AG04450 (cell line): Measurements from ENCODE around the gene STK40. TPM values are rescaled to one million over a fixed set of nuclear protein-coding genes. Genes with fewer than 3 reads are reported as not detected.

Source experiments
- CTCF ChIA-PET: fragments of 300-600, 350-600 bp; formaldehyde crosslinking; extraction: SDS; loops from one replicate; lab custom pipeline; 2022; ENCODE audit warnings: antibody characterized with exemption, inconsistent platforms; lab: Charles Lee
- POLR2A ChIA-PET: fragments of 350-600 bp; formaldehyde crosslinking; extraction: SDS; loops from one replicate; lab custom pipeline; 2021; ENCODE audit warnings: antibody characterized with exemption, inconsistent platforms; lab: Yijun Ruan, JAX
- DNase-seq: peaks from one replicate; pipeline ENCODE4 v3.0.0-alpha.2; 2011; ENCODE audit warnings: low read depth, low spot score
- H3K27ac ChIP-seq: one replicate; pipeline ENCODE4 v1.5.1; 2012; ENCODE audit warnings: low read depth, low read length, control low read depth
- H3K27me3 ChIP-seq: one replicate; pipeline ENCODE4 v1.6.0; 2012; ENCODE audit warnings: low read length; ENCODE audit not compliant: control insufficient read depth, insufficient read depth
- H3K4me3 ChIP-seq: 2 replicates; pipeline ENCODE4 v1.5.1; 2011; ENCODE audit warnings: mild to moderate bottlenecking, low read depth, low read length, control low read depth
- H3K9me3 ChIP-seq: 2 replicates; pipeline ENCODE4 v1.5.1; 2012; ENCODE audit warnings: low read length; ENCODE audit not compliant: control insufficient read depth, insufficient read depth
- CTCF ChIP-seq: IDR thresholded peaks from 2 replicates; pipeline ENCODE4 v1.5.1; 2011; ENCODE audit warnings: low read depth, low read length, control low read depth, inconsistent platforms
- polyA plus RNA-seq: library from polyadenylated mRNA; depleted of rRNA; stranded (reverse); fragments of >200 nt; gene quantifications from 2 replicates; pipeline ENCODE4 v1.2.3, GENCODE V29; 2011

Gene STK40
- polyA plus RNA-seq, 1 experiment, result 26.4 TPM

GRCh38 chr1:36381405-36381804 is 4.3 kb downstream of the STK40 start:
- no peak overlapping the region for H3K27ac ChIP-seq
- no peak overlapping the region for H3K4me3 ChIP-seq
- no peak for TF ChIP-seq CTCF
- ChIA-PET CTCF (interaction anchor here (1.5 to 3.6 kb wide), 2 partner anchors 13 to 96 kb away, joined by 6 to 17 read pairs; no protein-coding TSS in a partner anchor), POLR2A (no interaction called here)
- no peak for DNase-seq
- no peaks in the 10 kb centered on the region for H3K27me3 ChIP-seq
- no peaks in the 10 kb centered on the region; the same call in 1 of the 2 replicates for H3K9me3 ChIP-seq

- no peaks in the 10 kb centered on the region; the same call in 1 of the 2 replicates for H3K9me3 ChIP-seq
- H3K4me3 ChIP-seq, result no peak overlapping the region
- H3K27me3 ChIP-seq, result no peaks in the 10 kb centered on the region
- ChIA-PET POLR2A (no interaction called here), CTCF (interaction anchor here (1.3 to 3.6 kb wide), 2 partner anchors 12 to 38 kb away, joined by 4 to 17 read pairs; no protein-coding TSS in a partner anchor)
- DNase-seq, result no peak
- no peak for TF ChIP-seq CTCF
- H3K27ac ChIP-seq, result no peak overlapping the region
These were observed 4.9 kb downstream of the STK40 start for GRCh38 chr1:36380782-36381181.

- DNase-seq, result no peak
- H3K27me3 ChIP-seq, result no peaks in the 10 kb centered on the region
- no peak overlapping the region for H3K4me3 ChIP-seq
- ChIA-PET POLR2A (no interaction called here), CTCF (interaction anchor here (1.3 to 3.6 kb wide), 2 partner anchors 11 to 37 kb away, joined by 4 to 17 read pairs; no protein-coding TSS in a partner anchor)
- no peak overlapping the region for H3K27ac ChIP-seq
- TF ChIP-seq CTCF, result no peak
- H3K9me3 ChIP-seq, result no peaks in the 10 kb centered on the region; the same call in 1 of the 2 replicates
These were observed 5.5 kb downstream of the STK40 start for GRCh38 chr1:36380143-36380619.

- DNase-seq, result no peak
- POLR2A ChIA-PET, result no interaction called here
- TF ChIP-seq CTCF, result no peak
- CTCF ChIA-PET, result interaction anchor here (3.1 kb wide), 1 partner anchor 9 kb away, joined by 21 read pairs; no protein-coding TSS in a partner anchor
- no peak overlapping the region for H3K4me3 ChIP-seq
- H3K9me3 ChIP-seq, result no peaks in the 10 kb centered on the region
- no peaks in the 10 kb centered on the region for H3K27me3 ChIP-seq
- H3K27ac ChIP-seq, result no peak overlapping the region
These were observed 7.8 kb downstream of the STK40 start for GRCh38 chr1:36377791-36378492.

GRCh38 chr1:36372617-36373016 is 13.1 kb downstream of the STK40 start:
- TF ChIP-seq CTCF, result no peak
- H3K4me3 ChIP-seq, result no peak overlapping the region
- no peaks in the 10 kb centered on the region for H3K9me3 ChIP-seq
- ChIA-PET CTCF (interaction anchor here (0.6 to 1.0 kb wide), 2 partner anchors 11 to 48 kb away, joined by 3 to 6 read pairs; no protein-coding TSS in a partner anchor), POLR2A (interaction anchor here (0.7 to 1.5 kb wide), 2 partner anchors 14 to 18 kb away, joined by 9 to 13 read pairs; no protein-coding TSS in a partner anchor)
- peak overlapping the region; percentile 97 for H3K27ac ChIP-seq
- H3K27me3 ChIP-seq, result no peaks in the 10 kb centered on the region
- no peak for DNase-seq
